ENCODE measurements around the gene KIAA1328. TPM values are rescaled to one million over a fixed set of nuclear protein-coding genes. Genes with fewer than 3 reads are reported as not detected.

Gene KIAA1328
- total and polyA plus RNA-seq, 4 donors = 2.8 to 48.1 (median 7.0) TPM

DNA sequence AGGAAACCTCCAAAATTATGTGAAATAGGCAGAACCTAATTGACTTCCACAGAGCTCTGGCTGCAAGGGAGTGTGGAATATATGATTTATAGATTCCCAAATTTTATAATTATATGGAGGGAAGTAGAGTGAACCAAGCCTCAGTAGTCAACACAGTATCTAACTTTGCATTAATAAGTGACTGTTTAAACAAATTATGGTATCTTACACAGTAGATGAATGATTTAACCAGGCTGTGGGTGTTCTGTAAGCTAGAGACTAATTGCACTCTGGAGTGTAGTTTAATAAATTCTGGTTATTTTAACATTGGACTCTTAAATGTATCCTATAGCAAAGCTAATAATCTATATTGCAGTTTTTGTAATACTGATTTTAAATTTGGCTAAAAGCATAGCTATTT lies 183.5 kb downstream of the KIAA1328 start:
- Histone ChIP-seq H3K27ac (ENCODE audit: low read depth in 1 of 2, low read length in 1 of 2) (no peak overlapping the region), H3K4me3 (no peak overlapping the region), H3K4me1 (ENCODE audit: control insufficient read depth in 5 of 5, insufficient read depth in 5 of 5, low read length in 5 of 5) (no peaks in the 10 kb centered on the region), H3K36me3 (ENCODE audit: control insufficient read depth in 4 of 4, insufficient read depth in 4 of 4, low read length in 4 of 4) (no peaks in the 10 kb centered on the region), H3K27me3 (ENCODE audit: control insufficient read depth in 3 of 3, insufficient read depth in 3 of 3, low read length in 2 of 3) (no peaks in the 10 kb centered on the region), H3K9me3 (ENCODE audit: control insufficient read depth in 4 of 4, insufficient read depth in 3 of 4, low read length in 3 of 4) (peaks cover 0 to 9% (median 2%) of the 10 kb centered on the region in 4 donors), H3K9ac (ENCODE audit: insufficient read depth in 1 of 2, low read length in 2 of 2) (no peak overlapping the region)
- ATAC-seq (ENCODE audit: insufficient read depth, low FRiP score) (no peak), DNase-seq (no peak)
- no peak for TF ChIP-seq CTCF (IDR thresholded peaks at IDR 0.05; ENCODE audit: control extremely low read depth, extremely low read depth)

- no peaks in the 10 kb centered on the region for H3K4me1 ChIP-seq (ENCODE audit: control insufficient read depth in 5 of 5, insufficient read depth in 5 of 5, low read length in 5 of 5)
- ATAC-seq (ENCODE audit: insufficient read depth, low FRiP score) = peak; percentile 34
- H3K27me3 ChIP-seq (ENCODE audit: control insufficient read depth in 3 of 3, insufficient read depth in 3 of 3, low read length in 2 of 3) = no peaks in the 10 kb centered on the region
- H3K4me3 ChIP-seq = no peak overlapping the region
- H3K27ac ChIP-seq (ENCODE audit: low read depth in 1 of 2, low read length in 1 of 2) = no peak overlapping the region
- peaks cover 2 to 25% (median 7%) of the 10 kb centered on the region in 4 donors for H3K9me3 ChIP-seq (ENCODE audit: control insufficient read depth in 4 of 4, insufficient read depth in 3 of 4, low read length in 3 of 4)
- 90 to 93% methylated on average over 7 of the region's 7 CpGs for WGBS, 2 donors
- H3K36me3 ChIP-seq (ENCODE audit: control insufficient read depth in 4 of 4, insufficient read depth in 4 of 4, low read length in 4 of 4) = peaks cover 0 to 4% (median 0%) of the 10 kb centered on the region in 4 donors
- TF ChIP-seq CTCF (IDR thresholded peaks at IDR 0.05; ENCODE audit: control extremely low read depth, extremely low read depth) = no peak
- peak in 1 of 3 donors; percentile 8 for DNase-seq
- H3K9ac ChIP-seq (ENCODE audit: insufficient read depth in 1 of 2, low read length in 2 of 2) = no peak overlapping the region
These were observed 190.4 kb downstream of the KIAA1328 start for GRCh38 chr18:37019157-37019827.

- WGBS, 2 donors = 92 to 94% methylated on average over 2 of the region's 2 CpGs
- no peak for ATAC-seq (ENCODE audit: insufficient read depth, low FRiP score)
These were observed 204.5 kb downstream of the KIAA1328 start for GRCh38 chr18:37033419-37033818.

More at GRCh38 chr18:37033419-37033818, 204.5 kb downstream of the KIAA1328 start:
- H3K36me3 ChIP-seq (ENCODE audit: control insufficient read depth in 4 of 4, insufficient read depth in 4 of 4, low read length in 4 of 4) = no peaks in the 10 kb centered on the region
- H3K9me3 ChIP-seq (ENCODE audit: control insufficient read depth in 4 of 4, insufficient read depth in 3 of 4, low read length in 3 of 4) = peaks cover 0 to 6% (median under 1%) of the 10 kb centered on the region in 4 donors
- H3K27ac ChIP-seq (ENCODE audit: low read depth in 1 of 2, low read length in 1 of 2) = no peak overlapping the region
- no peaks in the 10 kb centered on the region for H3K27me3 ChIP-seq (ENCODE audit: control insufficient read depth in 3 of 3, insufficient read depth in 3 of 3, low read length in 2 of 3)
- TF ChIP-seq CTCF (IDR thresholded peaks at IDR 0.05; ENCODE audit: control extremely low read depth, extremely low read depth) = no peak
- no peak overlapping the region for H3K9ac ChIP-seq (ENCODE audit: insufficient read depth in 1 of 2, low read length in 2 of 2)
- H3K4me3 ChIP-seq = no peak overlapping the region
- no peak for DNase-seq
- H3K4me1 ChIP-seq (ENCODE audit: control insufficient read depth in 5 of 5, insufficient read depth in 5 of 5, low read length in 5 of 5) = no peaks in the 10 kb centered on the region
